HEK293 (cell line): ENCODE measurements around the gene C3orf49.

Experiments used
- CTCF ChIA-PET: fragments of 350-600 bp; formaldehyde crosslinking; extraction: SDS; loops from one replicate; lab custom pipeline; 2021; ENCODE audit warnings: antibody characterized with exemption; lab: Yijun Ruan, JAX
- POLR2A ChIA-PET: fragments of 300-600 bp; formaldehyde crosslinking; extraction: SDS; loops from one replicate; lab custom pipeline; 2020; ENCODE audit warnings: antibody characterized with exemption, inconsistent platforms; lab: Yijun Ruan, JAX
- H3K27ac ChIP-seq: fragments of 200-500 bp; sonication (Bioruptor generic); 2 replicates; pipeline ENCODE4 v1.5.1; 2014; ENCODE audit warnings: low read depth, low read length, control low read depth, inconsistent platforms; ENCODE audit errors: extremely low read depth
- H3K36me3 ChIP-seq, 2 experiments: fragments of 200-500 bp in 1 of 2; sonication (Bioruptor generic) in 1 of 2; 1 replicate in 1 of 2; 2 replicates in 1 of 2; pipeline ENCODE4 v1.5.1; 2014 to 2017; ENCODE audit warnings: inconsistent platforms in 2 of 2, low read length in 2 of 2; ENCODE audit not compliant: control insufficient read depth in 2 of 2, insufficient read depth in 1 of 2
- H3K4me1 ChIP-seq: fragments of 200-500 bp; sonication (Bioruptor generic); 2 replicates; pipeline ENCODE4 v1.5.1; 2014; ENCODE audit warnings: mild to moderate bottlenecking, low read length, inconsistent platforms; ENCODE audit not compliant: control insufficient read depth, insufficient read depth
- H3K4me3 ChIP-seq: 2 replicates; pipeline ENCODE4 v1.5.1; 2011; ENCODE audit warnings: low read depth, mild to moderate bottlenecking, control low read depth, low read length, moderate library complexity
- H3K9me3 ChIP-seq: fragments of 200-500 bp; sonication (Bioruptor generic); 2 replicates; pipeline ENCODE4 v1.5.1; 2014; ENCODE audit warnings: low read depth, low read length, inconsistent platforms; ENCODE audit not compliant: control insufficient read depth, insufficient read depth
- CTCF ChIP-seq: fragments of 450-650 bp; formaldehyde crosslinking; IDR thresholded peaks from 2 replicates; pipeline ENCODE4 v1.5.1; 2016; ENCODE audit warnings: missing biosample characterization, missing genetic modification characterization
- INSM2 ChIP-seq: fragments of 450-650 bp; formaldehyde crosslinking; IDR thresholded peaks from 2 replicates; pipeline ENCODE4 v1.5.1; 2016; ENCODE audit warnings: missing biosample characterization, missing genetic modification characterization
- OSR2 ChIP-seq: fragments of 450-650 bp; formaldehyde crosslinking; IDR thresholded peaks from 2 replicates; pipeline ENCODE4 v1.5.1; 2016; ENCODE audit warnings: missing biosample characterization, missing genetic modification characterization
- PRDM4 ChIP-seq: fragments of 450-650 bp; formaldehyde crosslinking; IDR thresholded peaks from 2 replicates; pipeline ENCODE4 v1.5.1; 2017; ENCODE audit warnings: missing biosample characterization, missing genetic modification characterization
- RBAK ChIP-seq: fragments of 450-650 bp; formaldehyde crosslinking; IDR thresholded peaks from 2 replicates; pipeline ENCODE4 v1.5.1; 2016; ENCODE audit warnings: missing biosample characterization, missing genetic modification characterization
- REPIN1 ChIP-seq: fragments of 450-650 bp; formaldehyde crosslinking; IDR thresholded peaks from 2 replicates; pipeline ENCODE4 v1.5.1; 2017; ENCODE audit warnings: missing biosample characterization, missing genetic modification characterization, low read depth
- YY1 ChIP-seq: fragments of 450-650 bp; formaldehyde crosslinking; IDR thresholded peaks from 2 replicates; pipeline ENCODE4 v1.5.1; 2018; ENCODE audit warnings: missing biosample characterization, missing genetic modification characterization
- ZFP3 ChIP-seq: fragments of 450-650 bp; formaldehyde crosslinking; IDR thresholded peaks from 2 replicates; pipeline ENCODE4 v1.5.1; 2016; ENCODE audit warnings: low read depth, missing biosample characterization, missing genetic modification characterization
- ZIC2 ChIP-seq: fragments of 450-650 bp; formaldehyde crosslinking; IDR thresholded peaks from 2 replicates; pipeline ENCODE4 v1.5.1; 2016; ENCODE audit warnings: missing biosample characterization, missing genetic modification characterization
- ZNF140 ChIP-seq: fragments of 450-650 bp; formaldehyde crosslinking; IDR thresholded peaks from 2 replicates; pipeline ENCODE4 v1.5.1; 2016; ENCODE audit warnings: missing biosample characterization, missing genetic modification characterization
- ZNF202 ChIP-seq: fragments of 450-650 bp; formaldehyde crosslinking; IDR thresholded peaks from 2 replicates; pipeline ENCODE4 v1.5.1; 2016; ENCODE audit warnings: missing biosample characterization, missing genetic modification characterization, borderline replicate concordance
- ZNF223 ChIP-seq: fragments of 450-650 bp; formaldehyde crosslinking; IDR thresholded peaks from 2 replicates; pipeline ENCODE4 v1.5.1; 2016; ENCODE audit warnings: missing biosample characterization, missing genetic modification characterization
- ZNF239 ChIP-seq: fragments of 450-650 bp; formaldehyde crosslinking; IDR thresholded peaks from 2 replicates; pipeline ENCODE4 v1.5.1; 2016; ENCODE audit warnings: missing biosample characterization, missing genetic modification characterization
- ZNF26 ChIP-seq: fragments of 450-650 bp; formaldehyde crosslinking; IDR thresholded peaks from 2 replicates; pipeline ENCODE4 v1.5.1; 2016; ENCODE audit warnings: missing biosample characterization, missing genetic modification characterization
- ZNF292 ChIP-seq: fragments of 450-650 bp; formaldehyde crosslinking; IDR thresholded peaks from 2 replicates; pipeline ENCODE4 v1.5.1; 2016; ENCODE audit warnings: low read depth, missing biosample characterization, missing genetic modification characterization, borderline replicate concordance
- ZNF311 ChIP-seq: fragments of 450-650 bp; formaldehyde crosslinking; IDR thresholded peaks from 2 replicates; pipeline ENCODE4 v1.5.1; 2017; ENCODE audit warnings: missing biosample characterization, missing genetic modification characterization, borderline replicate concordance
- ZNF324 ChIP-seq: fragments of 450-650 bp; formaldehyde crosslinking; IDR thresholded peaks from 2 replicates; pipeline ENCODE4 v1.5.1; 2016; ENCODE audit warnings: missing biosample characterization, missing genetic modification characterization
- ZNF354C ChIP-seq: fragments of 450-650 bp; formaldehyde crosslinking; IDR thresholded peaks from 2 replicates; pipeline ENCODE4 v1.5.1; 2016; ENCODE audit warnings: missing biosample characterization, missing genetic modification characterization, low read depth, borderline replicate concordance
- ZNF433 ChIP-seq: fragments of 450-650 bp; formaldehyde crosslinking; IDR thresholded peaks from 2 replicates; pipeline ENCODE4 v1.5.1; 2016; ENCODE audit warnings: missing biosample characterization, missing genetic modification characterization, low read depth
- ZNF529 ChIP-seq: fragments of 450-650 bp; formaldehyde crosslinking; IDR thresholded peaks from 2 replicates; pipeline ENCODE4 v1.5.1; 2017; ENCODE audit warnings: missing genetic modification characterization, missing biosample characterization; ENCODE audit not compliant: insufficient replicate concordance
- ZNF548 ChIP-seq: fragments of 450-650 bp; formaldehyde crosslinking; IDR thresholded peaks from 2 replicates; pipeline ENCODE4 v1.5.1; 2016; ENCODE audit warnings: missing biosample characterization, missing genetic modification characterization
- ZNF549 ChIP-seq: fragments of 450-650 bp; IDR thresholded peaks from 2 replicates; pipeline ENCODE4 v1.5.1; 2018; ENCODE audit warnings: missing biosample characterization, missing genetic modification characterization, mild to moderate bottlenecking, inconsistent platforms, moderate library complexity
- ZNF692 ChIP-seq: fragments of 450-650 bp; formaldehyde crosslinking; IDR thresholded peaks from 2 replicates; pipeline ENCODE4 v1.5.1; 2016; ENCODE audit warnings: missing biosample characterization, missing genetic modification characterization
- ZNF76 ChIP-seq: fragments of 450-650 bp; formaldehyde crosslinking; IDR thresholded peaks from 2 replicates; pipeline ENCODE4; 2016; ENCODE audit warnings: low read depth, missing biosample characterization, missing genetic modification characterization, borderline replicate concordance
- ZNF776 ChIP-seq: fragments of 450-650 bp; formaldehyde crosslinking; IDR thresholded peaks from 2 replicates; pipeline ENCODE4 v1.5.0; 2017; ENCODE audit warnings: missing biosample characterization, missing genetic modification characterization, borderline replicate concordance
- ZSCAN30 ChIP-seq: fragments of 450-650 bp; IDR thresholded peaks from 2 replicates; pipeline ENCODE4 v1.5.1; 2018; ENCODE audit warnings: missing biosample characterization, mild to moderate bottlenecking, missing genetic modification characterization, moderate library complexity

Gene C3orf49

GRCh38 chr3:63807961-63808565 lies 11.0 kb upstream of the C3orf49 start (continued):
- no peak for TF ChIP-seq ZNF529 (tag by site-specific recombination)
- no peak for TF ChIP-seq ZNF292
- no peak for TF ChIP-seq ZNF549 (tag by site-specific recombination)

GRCh38 chr3:63808633-63809032 lies 10.5 kb upstream of the C3orf49 start:
- CTCF ChIA-PET = interaction anchor here (0.7 to 1.2 kb wide), 2 partner anchors 9 to 11 kb away, joined by 3 read pairs; partner anchors contain the start of gene C3orf49
- Histone ChIP-seq H3K9me3 (no peaks in the 10 kb centered on the region), H3K36me3 (no peaks in the 10 kb centered on the region), H3K27ac (no peak overlapping the region), H3K4me1 (no peaks in the 10 kb centered on the region), H3K4me3 (no peak overlapping the region)
- TF ChIP-seq ZNF548 (tag by site-specific recombination) (no peak), CTCF (tag by site-specific recombination) (no peak), ZFP3 (tag by site-specific recombination) (no peak), ZNF26 (tag by site-specific recombination) (no peak), YY1 (no peak), ZNF692 (tag by site-specific recombination) (no peak), PRDM4 (no peak), ZNF311 (tag by site-specific recombination) (no peak), ZNF202 (no peak), ZNF239 (tag by site-specific recombination) (no peak), RBAK (tag by site-specific recombination) (no peak)
- POLR2A ChIA-PET = no interaction called here

- no peak overlapping the region for H3K27ac ChIP-seq
- ChIA-PET POLR2A (no interaction called here), CTCF (no interaction called here)
- H3K9me3 ChIP-seq = no peaks in the 10 kb centered on the region
- H3K4me1 ChIP-seq = no peaks in the 10 kb centered on the region
- H3K36me3 ChIP-seq = no peaks in the 10 kb centered on the region
- H3K4me3 ChIP-seq = no peak overlapping the region
- TF ChIP-seq ZNF140 (no peak), ZSCAN30 (tag by site-specific recombination) (no peak), ZIC2 (tag by site-specific recombination) (no peak), REPIN1 (tag by site-specific recombination) (no peak), ZNF223 (tag by site-specific recombination) (no peak), OSR2 (tag by site-specific recombination) (peak; percentile 51; the same call in 1 of the 2 replicates), ZNF324 (tag by site-specific recombination) (no peak), INSM2 (tag by site-specific recombination) (peak; percentile 25; the same call in 1 of the 2 replicates), ZNF776 (tag by site-specific recombination) (no peak), ZNF76 (tag by site-specific recombination) (no peak), ZNF354C (tag by site-specific recombination) (no peak), ZNF433 (tag by site-specific recombination) (no peak)
Measured at GRCh38 chr3:63809607-63810006, 9.5 kb upstream of the C3orf49 start.
